Aorta (tissue), 5 donors: ENCODE measurements around the gene GLT8D2. TPM values are rescaled to one million over a fixed set of nuclear protein-coding genes. Genes with fewer than 3 reads are reported as not detected.

Source experiments
- ATAC-seq: fragments of 200-7000 bp; cut with Tn5 transposase; one replicate; pipeline ENCODE4 v1.9.1; 2022; ENCODE audit warnings: moderate library complexity; ENCODE audit not compliant: low FRiP score
- DNase-seq, 2 donors: peaks; one replicate each; pipeline ENCODE4 v3.0.0-alpha.2; 2020
- H3K27ac ChIP-seq, 2 donors: one replicate each; pipeline ENCODE4 v1.5.1; 2013; ENCODE audit warnings: low read length in 2 of 2, mild to moderate bottlenecking in 2 of 2, moderate library complexity in 2 of 2, control low read depth in 1 of 2, inconsistent platforms in 1 of 2, low read depth in 1 of 2
- H3K27me3 ChIP-seq, 2 donors: one replicate each; pipeline ENCODE4 v1.6.1; 2013; ENCODE audit warnings: control low read depth in 1 of 2, low read length in 1 of 2, mild to moderate bottlenecking in 1 of 2, moderate library complexity in 1 of 2; ENCODE audit not compliant: insufficient read depth in 2 of 2, control insufficient read depth in 1 of 2
- H3K36me3 ChIP-seq, 2 donors: one replicate each; pipeline ENCODE4 v1.6.1; 2013; ENCODE audit warnings: control low read depth in 1 of 2, low read length in 1 of 2, mild to moderate bottlenecking in 1 of 2; ENCODE audit not compliant: insufficient read depth in 2 of 2, control insufficient read depth in 1 of 2
- H3K4me1 ChIP-seq, 2 donors: one replicate each; pipeline ENCODE4 v1.6.1; 2013; ENCODE audit warnings: low read length in 2 of 2, control low read depth in 1 of 2, mild to moderate bottlenecking in 1 of 2, moderate library complexity in 1 of 2; ENCODE audit not compliant: insufficient read depth in 2 of 2, control insufficient read depth in 1 of 2
- H3K4me3 ChIP-seq, 2 donors: one replicate each; pipeline ENCODE4 v1.5.1; 2013; ENCODE audit warnings: low read length in 2 of 2, control low read depth in 1 of 2, mild to moderate bottlenecking in 1 of 2
- H3K9me3 ChIP-seq: one replicate; pipeline ENCODE4 v1.6.1; 2013; ENCODE audit warnings: mild to moderate bottlenecking, low read length; ENCODE audit not compliant: control insufficient read depth
- WGBS, 2 donors: extraction: QIAGEN DNeasy Blood & Tissue Kit; methylation state at CpG; one replicate each; pipeline ENCODE4 v1.1.7; 2013; 5-methylcytosine and 5-hydroxymethylcytosine counted together
- intact Hi-C, 2 donors: fragments of 100-400 bp; cut with DNase I; formaldehyde crosslinking; loops; one replicate each; pipeline versions ENCODE4 v1.14.2 to v1.15.0; 2022
- polyA plus RNA-seq, 2 donors: library from polyadenylated mRNA; stranded (reverse); fragments of 200-250 nt; gene quantifications; one replicate each; pipeline ENCODE4 v1.2.3, GENCODE V29; 2013
- total RNA-seq, 2 donors: library from RNA; stranded (reverse); fragmentation: NEBNext Ultra II Directional; extraction: Animal tissue kit (Norgen Biotek cat#: 25700); gene quantifications; one replicate each; pipeline ENCODE4 v1.2.1, GENCODE V29; 2021
- donor health status: healthy with polysubstance abuse.
- donor health status: Bipolar disorder and iron deficiency.
- donor health status: DM: no; HTN: no; CAD: no.
- donor health status: DM: no; HTN: no; CAD: no.
- donor health status: DM: yes; HTN: yes; CAD: no.

The GLT8D2 gene
- total and polyA plus RNA-seq, 4 donors = 28.2 to 114 (median 47.5) TPM

- Histone ChIP-seq H3K4me3 (no peak overlapping the region), H3K36me3 (no peaks in the 10 kb centered on the region), H3K27me3 (no peaks in the 10 kb centered on the region), H3K9me3 (no peaks in the 10 kb centered on the region), H3K27ac (no peak overlapping the region), H3K4me1 (no peaks in the 10 kb centered on the region)
- intact Hi-C loops = loop anchor here (5.0 kb wide), 1 partner anchor 48 kb away; no protein-coding TSS in a partner anchor
- no peak for ATAC-seq
- no peak for DNase-seq
- 94% methylated on average over 4 of the region's 4 CpGs for WGBS, 2 donors
Measured at GRCh38 chr12:104058802-104059201, 8.8 kb upstream of the GLT8D2 start.

- ATAC-seq = no peak
- intact Hi-C loops = loop anchor here (5.0 kb wide), 1 partner anchor 50 kb away; no protein-coding TSS in a partner anchor
- 17% methylated on average over 1 of the region's 1 CpG for WGBS, 2 donors
Measured at GRCh38 chr12:104057771-104058197, 7.8 kb upstream of the GLT8D2 start.

GRCh38 chr12:104056419-104056972 is 6.5 kb upstream of the GLT8D2 start:
- Histone ChIP-seq H3K36me3 (no peaks in the 10 kb centered on the region), H3K4me3 (no peak overlapping the region), H3K9me3 (no peaks in the 10 kb centered on the region), H3K27ac (no peak overlapping the region), H3K4me1 (no peaks in the 10 kb centered on the region), H3K27me3 (no peaks in the 10 kb centered on the region)
- ATAC-seq (no peak), DNase-seq (no peak)
- WGBS, 2 donors = 42 to 45% methylated on average over 4 of the region's 4 CpGs
- intact Hi-C loops = loop anchor here (5.0 kb wide), 1 partner anchor 51 kb away; no protein-coding TSS in a partner anchor

More at GRCh38 chr12:104057771-104058197, 7.8 kb upstream of the GLT8D2 start:
- H3K27ac ChIP-seq = no peak overlapping the region
- no peaks in the 10 kb centered on the region for H3K9me3 ChIP-seq
- H3K4me3 ChIP-seq = no peak overlapping the region
- no peaks in the 10 kb centered on the region for H3K27me3 ChIP-seq
- DNase-seq = no peak
- H3K4me1 ChIP-seq = no peaks in the 10 kb centered on the region
- H3K36me3 ChIP-seq = no peaks in the 10 kb centered on the region

- Histone ChIP-seq H3K36me3 (no peaks in the 10 kb centered on the region), H3K9me3 (no peaks in the 10 kb centered on the region), H3K4me3 (no peak overlapping the region), H3K27ac (no peak overlapping the region), H3K27me3 (no peaks in the 10 kb centered on the region), H3K4me1 (no peaks in the 10 kb centered on the region)
- intact Hi-C loops = loop anchor here (5.0 kb wide), 1 partner anchor 51 kb away; no protein-coding TSS in a partner anchor
- ATAC-seq (peak; percentile 14), DNase-seq (peak in 1 of 2 donors; percentile 46)
- WGBS, 2 donors = 2 to 6% methylated on average over 5 of the region's 5 CpGs
Measured at GRCh38 chr12:104055686-104056388, 5.8 kb upstream of the GLT8D2 start.

DNA sequence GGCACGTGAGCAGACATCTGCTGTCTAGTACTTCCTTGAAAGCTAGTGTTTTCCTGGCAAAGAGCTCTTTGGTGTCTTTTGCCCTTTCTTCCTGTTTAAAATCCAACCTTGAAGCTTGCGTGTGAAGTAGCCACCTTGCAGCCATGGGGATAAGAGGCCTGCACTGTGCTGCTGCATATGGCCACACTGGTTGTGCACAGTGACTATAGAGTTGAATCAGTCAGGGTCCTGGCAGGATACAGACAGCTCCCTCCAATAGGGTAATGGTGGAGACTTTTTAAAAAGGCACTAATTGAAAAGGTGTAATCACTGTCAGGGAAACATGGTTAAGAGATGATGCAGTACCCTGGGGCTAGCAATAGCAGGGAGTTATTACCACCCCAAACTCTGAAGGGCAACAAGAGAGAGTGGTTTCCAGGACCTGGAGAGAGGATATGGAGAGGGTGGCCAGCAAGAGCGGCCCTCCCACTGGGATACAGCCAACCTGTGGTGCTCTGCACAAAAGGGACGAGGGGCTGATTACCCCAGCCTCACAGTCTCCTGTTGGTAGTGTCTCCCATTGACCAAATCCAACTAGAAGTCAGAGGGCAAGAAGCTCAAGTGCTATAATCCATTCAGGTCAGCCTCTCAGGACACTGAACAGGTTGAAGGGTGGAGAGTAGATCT is 4.8 kb upstream of the GLT8D2 start:
- Histone ChIP-seq H3K9me3 (no peaks in the 10 kb centered on the region), H3K4me1 (no peaks in the 10 kb centered on the region), H3K36me3 (no peaks in the 10 kb centered on the region), H3K4me3 (no peak overlapping the region), H3K27me3 (no peaks in the 10 kb centered on the region), H3K27ac (no peak overlapping the region)
- WGBS, 2 donors = 89 to 91% methylated on average over 4 of the region's 4 CpGs
- DNase-seq = no peak
- intact Hi-C loops = loop anchor here (5.0 kb wide), 1 partner anchor 52 kb away; no protein-coding TSS in a partner anchor
- no peak for ATAC-seq

DNA sequence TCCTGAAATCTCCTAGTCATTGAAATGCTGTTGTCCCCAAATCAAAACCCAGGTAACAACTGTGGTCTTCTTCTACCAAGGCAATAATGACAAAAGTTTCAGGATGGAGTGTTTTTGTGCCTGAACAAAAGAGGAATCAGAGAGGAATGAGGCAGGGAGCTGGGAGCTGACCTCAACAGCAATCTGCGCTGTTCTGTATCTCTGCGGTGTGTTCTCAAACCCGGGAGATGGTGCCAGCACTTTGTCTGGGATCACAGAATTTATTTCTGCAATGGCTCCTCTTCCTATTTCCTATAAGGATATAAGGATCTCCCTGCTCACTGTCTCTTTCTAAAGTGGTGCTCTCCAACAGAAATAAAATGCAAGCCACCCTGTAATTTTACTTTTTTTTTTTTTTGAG is 449 bp upstream of the GLT8D2 start:
- DNase-seq (no peak), ATAC-seq (no peak)
- Histone ChIP-seq H3K4me3 (peak overlapping the region; percentile 44 to 74), H3K9me3 (no peaks in the 10 kb centered on the region), H3K27me3 (no peaks in the 10 kb centered on the region), H3K4me1 (peaks cover 0 to 2% of the 10 kb centered on the region in 2 donors), H3K36me3 (no peaks in the 10 kb centered on the region), H3K27ac (peak overlapping the region; percentile 48 to 60)
- intact Hi-C loops = no loop called here
- WGBS, 2 donors = 4 to 9% methylated on average over 3 of the region's 3 CpGs

DNA sequence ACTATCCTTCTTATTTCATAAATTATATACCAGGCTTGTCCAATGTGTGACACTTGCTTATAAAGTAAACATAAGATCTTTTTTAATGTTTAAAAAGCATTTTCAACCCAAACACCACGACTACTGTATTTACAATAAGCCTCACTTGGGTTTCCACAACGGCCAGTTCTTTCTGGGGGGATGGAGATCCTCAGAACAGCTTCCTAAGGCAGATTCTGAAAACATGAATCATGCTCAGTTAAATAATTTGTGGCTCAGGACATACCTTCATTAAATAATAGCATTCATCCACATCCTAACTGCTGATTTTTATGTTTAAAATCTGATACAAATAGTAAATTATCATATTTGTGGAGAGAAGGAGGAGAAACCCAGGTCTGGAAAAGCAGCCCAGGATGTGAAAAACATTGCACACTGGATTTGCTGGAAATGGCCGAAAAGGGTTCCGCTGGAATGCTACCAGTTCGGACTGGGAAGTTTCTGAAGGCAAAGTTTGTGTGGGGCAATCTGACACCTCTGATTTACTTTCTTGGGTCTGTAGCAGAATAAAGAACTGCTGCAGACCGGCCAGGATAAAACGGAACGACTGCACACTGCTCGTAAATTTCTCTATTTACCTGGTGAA is 597 bp downstream of the GLT8D2 start:
- Histone ChIP-seq H3K36me3 (no peaks in the 10 kb centered on the region), H3K27ac (peak overlapping the region; percentile 58), H3K27me3 (no peaks in the 10 kb centered on the region), H3K4me3 (peak overlapping the region; percentile 44 to 74), H3K4me1 (peaks cover 0 to 7% of the 10 kb centered on the region in 2 donors), H3K9me3 (no peaks in the 10 kb centered on the region)
- WGBS, 2 donors = 2 to 4% methylated on average over 9 of the region's 9 CpGs
- intact Hi-C loops = loop anchor here in 1 of 2 donors (10.0 kb wide), 1 partner anchor 85 kb away; the partner anchor contains the start of gene TDG
- ATAC-seq = peak; percentile 60
- DNase-seq = no peak

DNA sequence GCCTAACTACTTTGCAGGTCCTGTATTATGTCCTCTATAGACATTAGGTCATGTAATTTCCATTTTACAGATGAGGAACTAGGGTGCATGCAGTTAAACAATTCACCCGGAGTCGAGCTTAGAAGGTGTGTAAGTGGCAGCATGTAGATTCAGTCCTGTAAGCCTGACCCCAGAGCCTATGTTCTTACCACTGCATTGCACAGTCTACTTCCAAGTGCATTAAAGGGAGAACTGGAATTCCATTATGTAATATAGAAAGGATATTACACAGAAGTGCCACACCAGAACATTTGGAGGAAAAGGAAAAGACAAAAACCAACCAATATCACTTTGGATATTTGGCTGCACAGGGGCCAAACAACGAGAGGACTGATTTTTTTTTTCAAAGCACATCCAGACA is 1.2 kb downstream of the GLT8D2 start:
- Histone ChIP-seq H3K9me3 (no peaks in the 10 kb centered on the region), H3K4me3 (peak overlapping the region; percentile 44 to 74), H3K27ac (peak overlapping the region; percentile 30 to 60), H3K4me1 (peaks cover 0 to 7% of the 10 kb centered on the region in 2 donors), H3K36me3 (no peaks in the 10 kb centered on the region), H3K27me3 (no peaks in the 10 kb centered on the region)
- ATAC-seq (no peak), DNase-seq (no peak)
- intact Hi-C loops = loop anchor here in 1 of 2 donors (10.0 kb wide), 1 partner anchor 84 kb away; the partner anchor contains the start of gene TDG
- 5% methylated on average over 3 of the region's 3 CpGs for WGBS, 2 donors
